Keratinocyte (primary cell): Measurements from ENCODE around the gene DHX35. TPM values are rescaled to one million over a fixed set of nuclear protein-coding genes. Genes with fewer than 3 reads are reported as not detected.

ENCODE experiments used
- DNase-seq: peaks from one replicate; pipeline ENCODE4 v3.0.0-alpha.2; 2011; ENCODE audit warnings: low read depth, missing footprints, low spot score
- FAIRE-seq: peaks from 2 replicates; lab custom pipeline; 2011; peaks lifted over from hg19 to GRCh38; lab: Jason Lieb, UNC
- H2AFZ ChIP-seq: 2 replicates; pipeline ENCODE4 v1.6.0; 2012; ENCODE audit warnings: low read length, control low read depth, inconsistent platforms; ENCODE audit not compliant: control insufficient read depth
- H3K27ac ChIP-seq: 2 replicates; pipeline ENCODE4 v1.5.1; 2011; ENCODE audit warnings: low read length; ENCODE audit not compliant: control insufficient read depth, insufficient read depth
- H3K27me3 ChIP-seq: 3 replicates; pipeline ENCODE4 v1.6.0; 2011; ENCODE audit warnings: low read length; ENCODE audit not compliant: control insufficient read depth, insufficient read depth; ENCODE audit errors: extremely low read depth
- H3K36me3 ChIP-seq, 2 experiments: 2 replicates in 1 of 2; 3 replicates in 1 of 2; pipeline ENCODE4 v1.5.1; 2011; ENCODE audit warnings: low read length in 2 of 2, mild to moderate bottlenecking in 1 of 2; ENCODE audit not compliant: control insufficient read depth in 2 of 2, insufficient read depth in 2 of 2; ENCODE audit errors: extremely low read depth in 1 of 2
- H3K4me1 ChIP-seq: 3 replicates; pipeline ENCODE4 v1.5.1; 2011; ENCODE audit warnings: low read length; ENCODE audit not compliant: control insufficient read depth, insufficient read depth; ENCODE audit errors: extremely low read depth
- H3K4me2 ChIP-seq: 3 replicates; pipeline ENCODE4 v1.6.0; 2011; ENCODE audit warnings: low read depth, low read length; ENCODE audit not compliant: control insufficient read depth, insufficient read depth; ENCODE audit errors: extremely low read depth
- H3K4me3 ChIP-seq, 3 experiments: fragments of 200-600 bp in 1 of 3; sonication (generic) in 1 of 3; 2 replicates in 2 of 3; 3 replicates in 1 of 3; pipeline ENCODE4 v1.5.1; 2011 to 2016; ENCODE audit warnings: low read length in 3 of 3, mild to moderate bottlenecking in 3 of 3, control low read depth in 2 of 3, inconsistent platforms in 1 of 3, low read depth in 1 of 3, mixed read lengths in 1 of 3, mixed run types in 1 of 3, moderate library complexity in 1 of 3; ENCODE audit not compliant: control insufficient read depth in 2 of 3, insufficient read depth in 2 of 3; ENCODE audit errors: extremely low read depth in 1 of 3
- H3K79me2 ChIP-seq: 2 replicates; pipeline ENCODE4 v1.6.0; 2012; ENCODE audit warnings: low read length; ENCODE audit not compliant: control insufficient read depth, insufficient read depth
- H3K9ac ChIP-seq: 3 replicates; pipeline ENCODE4 v1.6.0; 2011; ENCODE audit warnings: low read length; ENCODE audit not compliant: control insufficient read depth, insufficient read depth; ENCODE audit errors: extremely low read depth
- H3K9me1 ChIP-seq: 3 replicates; pipeline ENCODE4 v1.6.0; 2011; ENCODE audit warnings: low read length; ENCODE audit not compliant: control insufficient read depth, insufficient read depth; ENCODE audit errors: extremely low read depth
- H3K9me3 ChIP-seq: 2 replicates; pipeline ENCODE4 v1.5.1; 2012; ENCODE audit warnings: low read depth, low read length; ENCODE audit not compliant: control insufficient read depth
- H4K20me1 ChIP-seq: 3 replicates; pipeline ENCODE4 v1.6.0; 2011; ENCODE audit warnings: low read length; ENCODE audit not compliant: control insufficient read depth, insufficient read depth; ENCODE audit errors: extremely low read depth
- EZH2 ChIP-seq: IDR thresholded peaks from one replicate; pipeline ENCODE4 v1.6.1; 2012; ENCODE audit warnings: inconsistent platforms, mild to moderate bottlenecking, low read length, moderate library complexity
- dilution Hi-C: fragments of 300-500 bp; cut with MboI; formaldehyde crosslinking; loops from one replicate; pipeline ENCODE4 v1.7.0; 2020; ENCODE audit warnings: low sequenced_read_pairs; ENCODE audit not compliant: extremely low pct_ligation_motif_present
- polyA plus RNA-seq, 5 experiments: library from polyadenylated mRNA; depleted of rRNA in 3 of 5; stranded (reverse) in 3 of 5; stranded (forward) in 1 of 5; unstranded in 1 of 5; fragments of >200 nt; gene quantifications; 1 replicate in 1 of 5; 2 replicates in 3 of 5; 3 replicates in 1 of 5; pipeline versions ENCODE4 v1.2.1 to v1.2.3, GENCODE V29; 2011 to 2012; ENCODE audit warnings: missing spikeins in 2 of 5, low read depth in 1 of 5, low replicate concordance in 1 of 5
- TF ChIP-seq, protein P1 (sequence below), 3 experiments: IDR thresholded peaks in 1 of 3; conservative IDR thresholded peaks in 1 of 3; optimal IDR thresholded peaks in 1 of 3; 2 replicates in 2 of 3; 3 replicates in 1 of 3; pipeline versions ENCODE3 to v1.5.1; 2011; ENCODE audit warnings: low read length in 3 of 3, mild to moderate bottlenecking in 3 of 3, moderate library complexity in 2 of 3, control low read depth in 1 of 3, inconsistent platforms in 1 of 3; ENCODE audit not compliant: insufficient read depth in 2 of 3; ENCODE audit errors: extremely low read depth in 1 of 3

The DHX35 gene
- polyA plus RNA-seq, 1 donor (not counting 4 experiments of a cell fraction or from before 2014, with no cell fraction given) = 9.8 TPM

DNA sequence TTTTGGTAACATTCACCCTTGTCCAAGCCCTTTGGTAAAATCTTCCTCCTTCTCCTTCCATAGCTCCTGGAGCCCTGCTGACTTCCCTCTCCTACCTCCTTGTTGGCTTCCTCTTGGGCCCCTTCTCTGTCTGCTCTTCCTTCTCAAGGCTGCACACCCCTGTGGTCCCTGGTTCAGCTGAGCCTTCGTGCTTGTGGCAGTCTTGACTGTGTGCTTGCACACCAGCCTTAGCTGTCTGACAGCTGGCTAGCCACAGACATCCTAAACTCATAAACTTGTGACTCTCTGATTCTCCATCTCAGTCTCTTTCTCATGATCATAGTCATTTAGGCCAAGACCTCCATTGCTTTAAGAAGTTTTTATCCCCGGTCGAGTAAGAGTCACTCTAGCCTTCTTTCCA is 37.1 kb downstream of the DHX35 start:
- DNase-seq (no peak), FAIRE-seq (no peak)
- H3K36me3 ChIP-seq = peaks cover 12 to 29% of the 10 kb centered on the region in 2 experiments
- H4K20me1 ChIP-seq = no peaks in the 10 kb centered on the region
- H3K79me2 ChIP-seq = no peaks in the 10 kb centered on the region
- H3K9me3 ChIP-seq = no peaks in the 10 kb centered on the region
- H3K4me1 ChIP-seq = peaks cover under 1% of the 10 kb centered on the region
- H3K27me3 ChIP-seq = no peaks in the 10 kb centered on the region
- no peaks in the 10 kb centered on the region for H3K9me1 ChIP-seq
- no peak for TF ChIP-seq EZH2
- no peak overlapping the region for H3K9ac ChIP-seq
- dilution Hi-C loops = no loop called here
- H3K27ac ChIP-seq = no peak overlapping the region
- H2AFZ ChIP-seq = no peak overlapping the region
- H3K4me3 ChIP-seq = no peak overlapping the region
- no peak overlapping the region for H3K4me2 ChIP-seq

DNA sequence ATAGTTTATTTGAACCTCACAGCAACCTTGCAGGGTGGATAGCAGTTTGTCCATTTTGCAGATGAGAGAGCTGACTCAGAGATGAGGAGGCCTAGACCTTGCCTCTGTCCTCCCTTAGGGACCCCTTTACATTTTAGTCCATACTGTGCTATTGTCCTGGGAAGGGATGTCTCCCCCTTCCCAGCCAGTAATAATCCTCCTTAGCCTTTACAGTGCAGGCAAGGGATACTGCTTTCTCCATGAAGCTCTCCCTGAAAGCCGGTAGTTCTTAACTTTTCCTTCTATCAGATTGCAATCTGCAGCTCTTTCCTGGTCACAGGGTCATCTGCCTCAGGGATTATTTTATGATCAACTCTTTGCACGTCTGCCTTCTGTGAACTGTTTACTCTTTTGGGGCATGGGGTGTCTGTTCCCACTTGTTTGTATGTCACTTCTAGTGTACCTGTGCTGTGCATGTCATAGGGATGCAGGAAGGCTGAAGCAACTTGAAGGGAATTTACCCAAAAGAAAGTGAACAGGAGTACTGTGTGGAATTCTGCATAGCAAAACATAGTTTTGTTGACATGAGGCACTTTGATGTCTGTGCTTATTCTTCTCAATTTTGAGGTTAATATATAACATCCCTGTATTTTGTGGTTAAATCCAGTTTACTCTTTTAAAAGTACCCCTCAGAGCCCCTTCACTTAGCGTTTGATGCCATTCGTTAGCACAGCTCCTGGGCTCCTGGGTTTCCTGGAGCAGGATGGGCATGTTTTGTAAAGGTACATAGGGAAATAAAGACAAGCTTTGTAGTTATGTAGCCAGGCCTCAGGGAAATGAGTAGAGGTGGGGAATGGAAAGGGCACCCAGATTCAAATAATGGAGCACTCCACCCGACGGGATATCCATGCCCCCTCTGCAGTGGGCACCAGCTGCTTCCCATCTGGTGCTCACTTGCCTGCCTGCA is 38.1 kb downstream of the DHX35 start:
- DNase-seq = no peak
- H3K79me2 ChIP-seq = no peaks in the 10 kb centered on the region
- no peak overlapping the region for H3K4me3 ChIP-seq

More for the DNA sequence above, 38.1 kb downstream of the DHX35 start:
- TF ChIP-seq, protein P1, sequence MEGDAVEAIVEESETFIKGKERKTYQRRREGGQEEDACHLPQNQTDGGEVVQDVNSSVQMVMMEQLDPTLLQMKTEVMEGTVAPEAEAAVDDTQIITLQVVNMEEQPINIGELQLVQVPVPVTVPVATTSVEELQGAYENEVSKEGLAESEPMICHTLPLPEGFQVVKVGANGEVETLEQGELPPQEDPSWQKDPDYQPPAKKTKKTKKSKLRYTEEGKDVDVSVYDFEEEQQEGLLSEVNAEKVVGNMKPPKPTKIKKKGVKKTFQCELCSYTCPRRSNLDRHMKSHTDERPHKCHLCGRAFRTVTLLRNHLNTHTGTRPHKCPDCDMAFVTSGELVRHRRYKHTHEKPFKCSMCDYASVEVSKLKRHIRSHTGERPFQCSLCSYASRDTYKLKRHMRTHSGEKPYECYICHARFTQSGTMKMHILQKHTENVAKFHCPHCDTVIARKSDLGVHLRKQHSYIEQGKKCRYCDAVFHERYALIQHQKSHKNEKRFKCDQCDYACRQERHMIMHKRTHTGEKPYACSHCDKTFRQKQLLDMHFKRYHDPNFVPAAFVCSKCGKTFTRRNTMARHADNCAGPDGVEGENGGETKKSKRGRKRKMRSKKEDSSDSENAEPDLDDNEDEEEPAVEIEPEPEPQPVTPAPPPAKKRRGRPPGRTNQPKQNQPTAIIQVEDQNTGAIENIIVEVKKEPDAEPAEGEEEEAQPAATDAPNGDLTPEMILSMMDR (optimal IDR thresholded peaks at IDR 0.05 in 1 of 3, IDR thresholded peaks at IDR 0.05 in 1 of 3, conservative IDR thresholded peaks at IDR 0.05 in 1 of 3; ENCODE audit: extremely low read depth in 1 of 3, insufficient read depth in 2 of 3, low read length in 3 of 3) = no peak
- Histone ChIP-seq H4K20me1 (no peaks in the 10 kb centered on the region), H3K9ac (no peak overlapping the region), H3K4me2 (no peak overlapping the region), H3K4me1 (peaks cover 7% of the 10 kb centered on the region), H3K27me3 (no peaks in the 10 kb centered on the region), H3K9me3 (no peaks in the 10 kb centered on the region), H3K9me1 (no peaks in the 10 kb centered on the region), H3K36me3 (peaks cover 12 to 29% of the 10 kb centered on the region in 2 experiments), H3K27ac (no peak overlapping the region), H2AFZ (no peak overlapping the region)
- no peak for FAIRE-seq
- dilution Hi-C loops = no loop called here
